GM21447 (cell line): ENCODE measurements around the gene CFAP300.

Experiments used
- ATAC-seq: cut with Tn5 transposase; IDR thresholded peaks from one replicate; pipeline ENCODE4 v1.9.1; 2021; ENCODE audit not compliant: unreplicated experiment

CFAP300 gene

GRCh38 chr11:102119997-102120396 lies 72.8 kb downstream of the CFAP300 start:
- ATAC-seq: no peak

GRCh38 chr11:102120437-102120973 lies 73.3 kb downstream of the CFAP300 start:
- ATAC-seq: no peak

- ATAC-seq: no peak
These were observed 74.1 kb downstream of the CFAP300 start for GRCh38 chr11:102121329-102121728.
